ENCODE measurements around the gene MFSD1. TPM values are rescaled to one million over a fixed set of nuclear protein-coding genes. Genes with fewer than 3 reads are reported as not detected.

MFSD1 gene
- total and polyA plus RNA-seq, 2 of the 13 experiments (the other 11 are each of a cell fraction or from before 2014, with no cell fraction given) = 17.3 to 37.9 TPM

- no peak for TF ChIP-seq LRRFIP1 (CRISPR knock-in tag; conservative IDR thresholded peaks at IDR 0.05)
- TF ChIP-seq ZNF20 (CRISPR knock-in tag; IDR thresholded peaks at IDR 0.05) = no peak
- TF ChIP-seq MEIS2 (CRISPR knock-in tag; IDR thresholded peaks at IDR 0.05) = no peak
- TF ChIP-seq CENPT (CRISPR knock-in tag; IDR thresholded peaks at IDR 0.05; ENCODE audit: low read depth) = no peak
- no peak for TF ChIP-seq KDM1A (CRISPR knock-in tag; IDR thresholded peaks at IDR 0.05)
These were observed 29.9 kb upstream of the MFSD1 start (continued) for GRCh38 chr3:158771982-158772381.

DNA sequence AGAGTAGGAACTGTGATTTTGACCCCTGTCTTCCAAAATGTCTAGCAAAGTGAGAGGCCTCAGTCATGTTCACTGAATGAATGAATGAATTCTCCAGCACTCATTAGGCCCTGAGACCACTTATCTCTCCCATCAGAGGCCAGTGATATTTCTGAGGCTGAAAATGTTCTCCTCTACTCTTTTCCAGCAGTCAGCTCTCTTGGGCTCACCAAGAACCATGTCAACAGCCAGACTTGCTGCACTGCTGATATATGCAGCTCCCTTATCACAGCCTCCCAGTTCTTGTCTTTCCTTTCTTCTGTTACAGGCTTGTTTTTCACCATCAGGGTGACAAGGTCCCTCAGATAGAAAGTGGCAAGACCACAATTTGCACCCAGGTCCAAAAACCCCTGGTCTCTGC lies 28.7 kb upstream of the MFSD1 start:
- Histone ChIP-seq H3K9me3 (ENCODE audit: low read length) (no peaks in the 10 kb centered on the region), H3K27me3 (ENCODE audit: control insufficient read depth in 1 of 2, insufficient read depth in 2 of 2, low read length in 2 of 2) (no peaks in the 10 kb centered on the region), H3K4me1 (ENCODE audit: insufficient read depth, low read length) (peaks cover 59% of the 10 kb centered on the region), H3K4me3 (replicated peaks in 1 of 3; ENCODE audit: insufficient read depth in 1 of 3, low read depth in 2 of 3, low read length in 3 of 3) (no peak overlapping the region), H2AFZ (ENCODE audit: low read length) (no peak overlapping the region), H3K4me2 (ENCODE audit: low read depth, low read length) (no peak overlapping the region), H3K79me2 (ENCODE audit: insufficient read depth, low read length) (no peaks in the 10 kb centered on the region), H3K36me3 (replicated peaks in 1 of 2; ENCODE audit: control insufficient read depth in 1 of 2, insufficient read depth in 2 of 2, low read length in 2 of 2) (no peaks in the 10 kb centered on the region), H3K9ac (ENCODE audit: insufficient read depth, low read depth, low read length) (no peak overlapping the region), H3K27ac (ENCODE audit: extremely low read length, insufficient read depth, low read length) (no peak overlapping the region), H4K20me1 (ENCODE audit: insufficient read depth, low read length) (no peaks in the 10 kb centered on the region)
- intact Hi-C loops (cut with micrococcal nuclease; ENCODE audit: unreplicated experiment) = no loop called here
- FAIRE-seq = no peak
- in situ Hi-C loops (cut with HindIII; ENCODE audit: extremely low pct_ligation_motif_present, low pct_unique_long_range_greater_than_20kb) = no loop called here
- ChIA-PET CTCF (ENCODE audit: low intra/inter-chr PET ratio, low total read pairs) (no interaction called here), POLR2A (no interaction called here)
- no TSS peak for BruUV-seq (replicated peaks)
- ATAC-seq = no peak
- no peak for DNase-seq (ENCODE audit: low spot score)
- TF ChIP-seq ZMYM4 (CRISPR knock-in tag; IDR thresholded peaks at IDR 0.05) = no peak
- no peak for TF ChIP-seq SNAI1 (CRISPR knock-in tag; IDR thresholded peaks at IDR 0.05; ENCODE audit: borderline replicate concordance)
- TF ChIP-seq ZNF282 (IDR thresholded peaks at IDR 0.05; ENCODE audit: partially characterized antibody) = no peak
- TF ChIP-seq IRF2 (CRISPR knock-in tag; IDR thresholded peaks at IDR 0.05) = no peak
- TF ChIP-seq, protein P1, sequence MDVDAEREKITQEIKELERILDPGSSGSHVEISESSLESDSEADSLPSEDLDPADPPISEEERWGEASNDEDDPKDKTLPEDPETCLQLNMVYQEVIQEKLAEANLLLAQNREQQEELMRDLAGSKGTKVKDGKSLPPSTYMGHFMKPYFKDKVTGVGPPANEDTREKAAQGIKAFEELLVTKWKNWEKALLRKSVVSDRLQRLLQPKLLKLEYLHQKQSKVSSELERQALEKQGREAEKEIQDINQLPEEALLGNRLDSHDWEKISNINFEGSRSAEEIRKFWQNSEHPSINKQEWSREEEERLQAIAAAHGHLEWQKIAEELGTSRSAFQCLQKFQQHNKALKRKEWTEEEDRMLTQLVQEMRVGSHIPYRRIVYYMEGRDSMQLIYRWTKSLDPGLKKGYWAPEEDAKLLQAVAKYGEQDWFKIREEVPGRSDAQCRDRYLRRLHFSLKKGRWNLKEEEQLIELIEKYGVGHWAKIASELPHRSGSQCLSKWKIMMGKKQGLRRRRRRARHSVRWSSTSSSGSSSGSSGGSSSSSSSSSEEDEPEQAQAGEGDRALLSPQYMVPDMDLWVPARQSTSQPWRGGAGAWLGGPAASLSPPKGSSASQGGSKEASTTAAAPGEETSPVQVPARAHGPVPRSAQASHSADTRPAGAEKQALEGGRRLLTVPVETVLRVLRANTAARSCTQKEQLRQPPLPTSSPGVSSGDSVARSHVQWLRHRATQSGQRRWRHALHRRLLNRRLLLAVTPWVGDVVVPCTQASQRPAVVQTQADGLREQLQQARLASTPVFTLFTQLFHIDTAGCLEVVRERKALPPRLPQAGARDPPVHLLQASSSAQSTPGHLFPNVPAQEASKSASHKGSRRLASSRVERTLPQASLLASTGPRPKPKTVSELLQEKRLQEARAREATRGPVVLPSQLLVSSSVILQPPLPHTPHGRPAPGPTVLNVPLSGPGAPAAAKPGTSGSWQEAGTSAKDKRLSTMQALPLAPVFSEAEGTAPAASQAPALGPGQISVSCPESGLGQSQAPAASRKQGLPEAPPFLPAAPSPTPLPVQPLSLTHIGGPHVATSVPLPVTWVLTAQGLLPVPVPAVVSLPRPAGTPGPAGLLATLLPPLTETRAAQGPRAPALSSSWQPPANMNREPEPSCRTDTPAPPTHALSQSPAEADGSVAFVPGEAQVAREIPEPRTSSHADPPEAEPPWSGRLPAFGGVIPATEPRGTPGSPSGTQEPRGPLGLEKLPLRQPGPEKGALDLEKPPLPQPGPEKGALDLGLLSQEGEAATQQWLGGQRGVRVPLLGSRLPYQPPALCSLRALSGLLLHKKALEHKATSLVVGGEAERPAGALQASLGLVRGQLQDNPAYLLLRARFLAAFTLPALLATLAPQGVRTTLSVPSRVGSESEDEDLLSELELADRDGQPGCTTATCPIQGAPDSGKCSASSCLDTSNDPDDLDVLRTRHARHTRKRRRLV (CRISPR knock-in tag; IDR thresholded peaks at IDR 0.05) = no peak
- TF ChIP-seq, protein P2, sequence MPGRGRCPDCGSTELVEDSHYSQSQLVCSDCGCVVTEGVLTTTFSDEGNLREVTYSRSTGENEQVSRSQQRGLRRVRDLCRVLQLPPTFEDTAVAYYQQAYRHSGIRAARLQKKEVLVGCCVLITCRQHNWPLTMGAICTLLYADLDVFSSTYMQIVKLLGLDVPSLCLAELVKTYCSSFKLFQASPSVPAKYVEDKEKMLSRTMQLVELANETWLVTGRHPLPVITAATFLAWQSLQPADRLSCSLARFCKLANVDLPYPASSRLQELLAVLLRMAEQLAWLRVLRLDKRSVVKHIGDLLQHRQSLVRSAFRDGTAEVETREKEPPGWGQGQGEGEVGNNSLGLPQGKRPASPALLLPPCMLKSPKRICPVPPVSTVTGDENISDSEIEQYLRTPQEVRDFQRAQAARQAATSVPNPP (CRISPR knock-in tag; IDR thresholded peaks at IDR 0.05) = no peak
- TF ChIP-seq ZFP36 (IDR thresholded peaks at IDR 0.05; ENCODE audit: borderline replicate concordance, low read depth, low read length, partially characterized antibody) = no peak
- no peak for TF ChIP-seq FOXP1 (IDR thresholded peaks at IDR 0.05)
- no peak for TF ChIP-seq FOXP1 (CRISPR knock-in tag; IDR thresholded peaks at IDR 0.05)
- TF ChIP-seq SKI (IDR thresholded peaks at IDR 0.05; ENCODE audit: partially characterized antibody) = no peak
- no peak for TF ChIP-seq PPARG (CRISPR knock-in tag; conservative IDR thresholded peaks at IDR 0.05)
- TF ChIP-seq ZNF160 (CRISPR knock-in tag; IDR thresholded peaks at IDR 0.05) = no peak
- no peak for TF ChIP-seq ZNF207 (IDR thresholded peaks at IDR 0.05; ENCODE audit: borderline replicate concordance)
- TF ChIP-seq ZNF652 (CRISPR knock-in tag; IDR thresholded peaks at IDR 0.05; ENCODE audit: borderline replicate concordance, low read depth) = no peak

Measured in HepG2 (cell line).